T-helper 22 cell (primary cell): ENCODE results near the gene ARL6IP4.

Experiments used
- DNase-seq: peaks from one replicate; pipeline ENCODE4 v3.0.0-alpha.2; 2020; ENCODE audit warnings: low read depth

ARL6IP4 gene

DNA sequence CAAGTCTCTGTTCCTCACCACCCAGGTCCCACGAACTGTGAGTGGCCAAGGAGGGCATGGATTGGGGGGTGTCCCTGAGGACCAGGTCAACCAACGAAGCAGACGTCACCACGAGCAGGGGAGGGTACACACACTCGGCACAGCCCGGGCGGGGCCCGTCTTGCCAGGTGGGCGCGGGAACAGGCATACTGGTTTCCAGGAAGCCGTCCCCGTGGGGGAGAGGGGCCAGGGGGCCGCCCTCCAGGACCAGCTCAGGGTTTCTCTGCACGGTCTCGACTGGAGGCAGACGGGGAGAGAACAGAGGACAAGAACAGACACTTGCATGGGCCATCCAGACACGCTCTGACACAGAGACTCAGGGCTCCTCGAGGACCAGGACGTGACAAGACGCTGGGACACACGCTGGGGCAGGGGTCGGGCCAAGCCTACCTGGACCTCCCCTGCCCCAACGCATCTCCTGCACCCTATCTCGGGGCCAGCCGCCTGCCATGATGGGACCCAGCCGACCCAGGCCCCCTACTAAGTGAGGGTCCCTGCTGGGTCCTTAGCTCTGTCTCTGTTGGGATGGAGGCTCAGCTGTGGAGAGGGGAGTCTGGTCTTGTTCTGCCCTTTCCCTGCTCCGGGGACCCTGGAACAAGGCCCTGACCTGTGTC is 11.3 kb downstream of the ARL6IP4 start:
- DNase-seq = no peak

GRCh38 chr12:122992386-122992785 is 11.9 kb downstream of the ARL6IP4 start:
- DNase-seq = no peak

DNA sequence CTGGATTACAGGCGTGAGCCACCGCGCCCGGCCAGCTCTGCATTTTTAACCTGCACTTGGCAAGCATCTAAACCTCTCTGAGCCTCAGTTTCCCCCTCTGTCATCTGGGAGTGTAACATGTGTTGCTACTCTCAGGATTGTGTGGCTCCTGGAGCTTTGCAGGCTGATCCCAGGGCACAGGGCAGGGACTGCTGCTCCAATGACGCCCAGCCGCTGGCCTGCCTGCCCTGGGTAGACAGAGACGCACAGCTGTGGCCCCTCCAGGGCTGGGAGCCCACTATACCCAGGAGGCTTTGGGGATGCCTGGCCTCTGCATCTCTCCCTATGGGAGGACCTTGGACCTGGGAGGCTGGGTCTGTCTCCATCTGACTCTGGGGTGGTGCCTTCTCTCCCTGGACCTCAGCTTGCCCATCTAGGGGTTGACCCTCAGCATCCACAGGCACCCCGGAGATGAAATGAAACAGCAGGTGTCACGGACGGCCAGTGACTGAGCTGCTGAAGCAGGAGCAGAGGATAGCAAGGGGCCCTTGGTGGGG is 13.7 kb downstream of the ARL6IP4 start:
- no peak for DNase-seq

GRCh38 chr12:122994781-122995502 is 14.5 kb downstream of the ARL6IP4 start:
- DNase-seq = no peak

GRCh38 chr12:122995503-122996187 is 15.2 kb downstream of the ARL6IP4 start:
- no peak for DNase-seq

- no peak for DNase-seq
These were observed 15.7 kb downstream of the ARL6IP4 start for GRCh38 chr12:122996188-122996601.

GRCh38 chr12:122996621-122997342 is 16.3 kb downstream of the ARL6IP4 start:
- no peak for DNase-seq

DNA sequence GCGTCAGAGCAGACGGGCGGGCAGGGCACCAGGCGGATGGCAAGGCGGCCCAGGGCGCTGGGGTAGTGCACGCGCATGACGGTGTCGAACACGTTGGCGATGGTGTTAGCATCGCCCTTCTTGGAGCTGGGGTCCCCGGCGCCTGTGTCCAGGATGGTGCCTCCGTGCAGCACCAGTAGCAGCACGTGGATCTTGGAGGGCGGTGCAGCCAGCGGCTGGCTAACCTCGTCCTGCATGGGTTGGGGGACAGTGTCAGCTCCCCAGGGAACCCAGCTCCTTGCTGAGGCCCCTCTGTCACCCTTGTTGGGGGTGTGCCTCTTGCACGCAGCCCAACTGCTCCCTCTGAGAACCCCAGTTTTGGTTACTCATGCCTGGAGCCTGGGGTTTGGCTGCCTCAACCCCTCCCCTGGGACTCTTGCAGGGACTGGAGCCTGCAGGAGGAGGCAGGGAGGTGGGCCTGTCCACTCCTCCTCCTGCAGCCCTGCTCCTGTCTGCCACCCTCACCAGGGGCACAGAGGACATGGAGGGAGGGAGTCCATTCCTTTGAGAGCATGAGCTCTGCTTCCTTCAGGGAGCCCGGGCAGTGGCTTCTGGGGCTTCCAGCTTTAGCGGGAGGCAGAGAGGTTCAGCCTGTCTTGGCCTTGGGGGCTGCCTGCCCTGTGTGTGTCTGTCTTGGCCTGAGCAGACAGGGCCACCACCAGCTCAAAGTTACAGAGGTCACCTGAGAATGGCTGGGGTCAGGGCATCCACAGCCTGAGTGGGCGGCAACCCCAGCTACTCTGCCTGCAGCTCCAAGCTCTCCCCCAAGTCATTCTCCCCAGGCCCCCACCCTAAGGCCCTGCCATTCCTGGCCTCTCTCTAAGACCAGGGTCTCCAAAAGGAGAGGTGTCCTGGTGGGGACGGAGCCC is 17.1 kb downstream of the ARL6IP4 start:
- DNase-seq = no peak

DNA sequence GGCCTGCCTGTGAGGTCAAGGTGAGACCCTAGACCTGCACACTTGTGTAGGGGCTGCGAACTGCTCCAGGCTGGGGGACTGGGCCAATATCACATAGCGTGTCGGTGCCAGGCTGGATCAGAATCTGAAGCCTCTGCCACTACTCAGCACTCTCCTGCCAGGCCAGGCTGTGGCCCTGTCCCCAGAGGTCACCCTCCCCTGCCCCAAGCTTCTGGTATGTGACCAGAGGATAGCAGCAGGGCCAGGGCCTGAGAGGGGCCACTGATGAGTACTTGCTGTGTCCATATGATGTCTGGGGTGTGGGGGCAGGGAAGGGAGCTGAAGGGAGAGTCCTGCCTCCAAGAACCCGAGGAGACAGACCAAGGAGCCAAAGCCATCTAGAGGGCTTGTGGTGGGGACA is 17.8 kb downstream of the ARL6IP4 start:
- no peak for DNase-seq

DNA sequence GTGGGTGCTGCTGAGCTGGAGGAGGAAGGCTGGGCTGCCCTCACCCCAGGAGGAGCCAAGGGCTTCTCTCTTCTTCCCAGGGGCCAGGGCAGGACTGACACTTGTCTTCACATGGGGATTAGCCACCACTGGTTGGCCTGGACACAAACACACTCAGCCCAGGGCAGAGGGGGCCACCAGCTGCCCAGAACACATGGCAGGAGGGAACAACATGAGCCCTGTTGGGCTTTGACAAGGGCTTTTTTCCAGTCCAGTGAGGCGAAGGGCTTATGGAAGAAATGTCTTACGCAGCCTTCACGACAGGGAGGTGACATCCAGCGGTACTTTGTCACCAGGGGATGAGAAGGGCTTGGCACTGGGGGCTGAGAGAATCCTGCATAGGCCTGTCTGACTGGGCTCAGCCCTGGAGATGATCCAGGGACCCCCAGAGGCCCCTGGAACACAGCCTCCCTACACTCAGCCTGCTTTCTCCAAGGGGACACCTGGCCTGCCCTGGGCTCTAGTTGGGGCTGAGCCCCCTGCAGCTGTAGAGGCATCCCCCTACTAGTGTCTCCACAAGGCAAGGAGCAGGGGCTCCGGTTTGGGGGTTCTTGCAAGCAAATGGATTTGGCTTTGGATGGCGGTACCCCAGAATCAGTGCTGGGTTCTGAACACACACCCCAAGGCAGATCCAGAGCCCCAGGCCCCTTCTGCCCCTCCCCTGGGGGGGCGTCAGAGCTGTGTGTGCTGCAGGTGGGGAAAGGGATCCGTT is 18.9 kb downstream of the ARL6IP4 start:
- no peak for DNase-seq

DNA sequence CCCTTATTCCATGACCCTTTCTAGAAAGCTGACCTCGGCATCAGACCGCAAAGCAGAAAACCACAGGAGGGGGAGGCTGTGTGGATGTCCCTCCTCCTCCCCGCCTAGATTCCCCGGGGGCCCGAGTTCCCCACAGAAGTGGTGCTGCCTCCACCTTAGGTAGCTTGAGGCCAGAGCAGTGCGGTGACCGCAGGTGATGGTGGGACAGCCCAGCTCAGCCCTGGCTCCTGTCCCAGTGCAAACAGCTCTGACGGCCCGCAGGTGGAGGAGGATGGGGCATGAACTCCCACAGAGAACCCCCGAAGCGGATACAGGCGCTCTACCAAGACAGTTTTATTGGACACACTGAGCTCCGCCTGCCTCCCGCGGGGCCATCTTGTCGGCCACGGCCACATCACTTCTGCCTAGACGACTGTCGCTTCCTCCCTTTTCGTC is 19.5 kb downstream of the ARL6IP4 start:
- no peak for DNase-seq

- no peak for DNase-seq
These were observed 20.1 kb downstream of the ARL6IP4 start for GRCh38 chr12:123000578-123000977.

- DNase-seq = no peak
These were observed 21.0 kb downstream of the ARL6IP4 start for GRCh38 chr12:123001464-123001863.

- no peak for DNase-seq
These were observed 22.8 kb downstream of the ARL6IP4 start for GRCh38 chr12:123003257-123003656.

GRCh38 chr12:123004287-123004686 is 23.8 kb downstream of the ARL6IP4 start:
- no peak for DNase-seq

GRCh38 chr12:123005081-123005626 is 24.7 kb downstream of the ARL6IP4 start:
- DNase-seq = no peak

GRCh38 chr12:123006977-123007376 is 26.5 kb downstream of the ARL6IP4 start:
- DNase-seq = no peak

DNA sequence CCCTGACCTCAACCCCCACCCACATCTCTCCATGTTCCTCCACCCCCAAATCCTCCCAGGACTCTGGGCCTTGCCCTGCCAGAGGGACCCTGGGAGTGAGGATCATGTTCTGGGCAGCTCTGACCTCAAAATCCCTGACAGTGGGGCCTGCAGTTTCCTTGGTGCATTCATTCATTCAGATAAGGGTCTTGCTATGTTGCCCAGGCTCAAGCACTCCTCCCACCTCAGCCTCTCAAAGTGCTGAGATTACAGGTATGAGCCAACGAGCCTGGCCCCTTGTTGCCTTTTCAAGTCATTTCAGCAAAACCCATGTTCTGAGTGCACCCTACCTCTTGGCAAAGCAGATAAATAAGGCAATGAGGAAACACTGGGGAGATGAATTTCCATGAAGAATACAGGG is 29.6 kb downstream of the ARL6IP4 start:
- no peak for DNase-seq

DNA sequence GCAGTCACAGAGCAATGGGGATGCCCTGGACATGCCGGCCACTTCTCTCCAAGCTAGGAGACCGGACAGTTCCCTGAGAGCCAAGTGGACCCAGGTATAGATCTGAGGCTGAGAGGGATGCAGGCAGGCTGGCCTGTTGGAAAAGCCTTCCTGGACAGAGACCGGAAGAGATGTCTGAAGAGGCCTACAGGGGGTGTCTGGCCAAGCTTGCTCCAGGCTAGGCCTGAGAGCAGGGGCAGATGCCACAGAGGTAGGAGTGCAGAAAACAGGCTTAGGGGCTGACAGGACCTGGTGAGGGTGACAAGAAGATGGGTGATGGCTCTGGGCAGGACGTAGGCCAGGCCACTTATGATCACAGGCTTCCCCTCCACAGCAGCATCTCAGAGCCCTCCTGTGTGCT is 30.2 kb downstream of the ARL6IP4 start:
- DNase-seq = no peak

DNA sequence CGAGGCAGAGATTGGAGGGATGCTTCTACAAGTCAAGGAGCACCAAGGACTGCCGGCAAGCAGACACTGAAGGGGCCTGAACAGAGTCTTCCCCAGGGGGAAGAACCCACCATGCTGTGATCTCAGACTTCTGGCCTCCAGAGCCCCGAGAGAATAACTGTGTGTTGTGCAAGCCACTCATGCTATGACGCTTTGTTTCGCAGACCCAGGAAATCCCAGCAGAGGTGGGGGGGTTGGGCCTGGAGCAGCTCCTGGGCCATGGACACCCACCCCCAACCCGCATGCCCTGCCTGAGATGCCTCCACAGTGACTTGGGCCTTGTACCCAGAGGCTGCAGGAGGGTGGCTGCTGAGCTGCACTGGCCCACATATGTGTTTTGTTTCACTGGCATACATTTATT is 31.2 kb downstream of the ARL6IP4 start:
- no peak for DNase-seq
